ENCODE data around the gene ZNF695.

The ZNF695 gene

DNA sequence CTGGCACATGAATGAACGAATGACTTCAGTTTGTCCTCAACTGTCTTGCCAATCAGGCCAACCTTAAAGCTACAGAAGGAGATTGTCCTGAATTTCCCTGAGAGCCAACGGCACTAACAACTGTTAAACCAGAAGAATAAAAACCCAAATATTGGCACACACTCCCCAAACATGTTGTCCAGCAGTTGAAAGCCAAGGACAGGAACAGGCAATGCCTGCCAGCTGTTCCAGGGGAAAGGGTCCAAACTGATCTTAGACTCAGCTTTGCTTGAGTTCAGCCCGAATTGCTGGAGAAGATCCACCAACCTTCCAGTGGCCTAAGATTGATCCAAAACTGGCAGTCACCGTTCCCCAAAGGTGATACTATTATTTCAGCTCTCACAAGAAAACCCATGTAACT, 53.7 kb downstream of the ZNF695 start:
- DNase-seq (ENCODE audit: low read depth): no peak

- DNase-seq (ENCODE audit: low read depth): no peak
Measured at GRCh38 chr1:246951413-246951812, 56.4 kb downstream of the ZNF695 start.

- DNase-seq (ENCODE audit: low read depth): no peak
Measured at GRCh38 chr1:246949956-246950355, 57.9 kb downstream of the ZNF695 start.

DNA sequence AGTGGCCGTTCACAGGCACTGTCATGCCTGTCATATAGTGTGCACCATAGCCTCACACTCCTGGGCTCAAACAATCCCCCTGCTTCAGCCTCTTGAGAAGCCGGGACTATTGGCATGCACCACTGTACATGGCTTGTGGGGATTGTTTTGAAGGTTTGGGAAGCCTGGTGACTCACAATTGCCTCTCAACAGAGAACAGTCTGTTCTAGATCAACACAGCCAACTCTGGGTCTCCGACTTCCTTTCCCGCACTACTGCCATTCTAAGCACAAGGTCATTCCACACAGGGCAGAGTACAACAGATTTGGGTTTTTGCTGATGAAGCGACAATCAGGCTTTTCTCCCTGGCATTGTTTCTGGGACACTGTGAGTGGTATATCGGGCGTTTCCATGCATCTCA, 60.6 kb downstream of the ZNF695 start:
- DNase-seq (ENCODE audit: low read depth): no peak

DNA sequence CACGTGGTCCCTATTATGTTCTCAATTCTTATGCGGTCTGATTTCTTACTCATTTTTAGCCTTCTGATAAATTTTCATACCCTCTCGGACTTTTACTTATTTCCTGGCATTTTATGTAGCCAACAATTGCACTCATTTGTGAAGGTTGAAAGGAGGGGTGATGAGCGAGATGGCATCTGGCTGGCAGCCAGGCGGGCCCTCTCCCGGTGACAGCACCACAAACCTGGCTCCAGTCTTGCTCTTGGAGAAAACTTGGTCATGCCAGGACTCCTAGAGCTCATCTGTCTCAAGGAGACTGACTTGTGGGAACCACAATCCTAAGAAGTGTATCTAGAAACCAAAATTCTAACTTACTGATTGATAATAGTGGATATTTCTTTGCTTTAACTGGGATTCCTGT, 61.5 kb downstream of the ZNF695 start:
- DNase-seq (ENCODE audit: low read depth): no peak
